ENCODE measurements around the gene NPHP4. TPM values are rescaled to one million over a fixed set of nuclear protein-coding genes. Genes with fewer than 3 reads are reported as not detected.

NPHP4 gene
- total RNA-seq, 2 donors from 2014 or later, result 11.4 to 32.2 TPM

DNA sequence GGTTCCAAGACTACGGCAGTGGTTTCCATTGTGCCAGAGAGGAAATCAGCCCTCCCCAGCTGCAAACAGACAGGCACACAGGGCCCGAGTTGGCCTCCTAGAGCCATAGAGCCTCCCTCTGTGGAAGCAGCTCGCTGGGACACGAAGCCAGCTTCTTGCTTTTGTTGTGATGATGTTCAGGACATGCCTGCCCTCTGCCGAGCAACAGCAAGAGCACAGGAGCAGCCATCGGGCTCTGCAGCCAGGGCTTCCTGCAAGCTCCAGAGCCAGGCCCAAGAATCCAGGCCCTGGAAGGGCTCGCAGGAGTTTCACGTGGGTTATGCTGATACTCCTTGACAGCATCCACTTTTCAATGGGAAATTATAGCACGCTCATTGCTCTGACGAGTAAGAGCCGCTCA lies 18.5 kb downstream of the NPHP4 start:
- Histone ChIP-seq H3K4me1 (replicated peaks) (no peaks in the 10 kb centered on the region), H3K27me3 (replicated peaks; ENCODE audit: insufficient read depth) (no peaks in the 10 kb centered on the region), H3K4me3 (no peak overlapping the region), H3K27ac (no peak overlapping the region), H3K9me3 (no peaks in the 10 kb centered on the region), H3K36me3 (no peaks in the 10 kb centered on the region)
- DNase-seq (ENCODE audit: low spot score), result no peak
- intact Hi-C loops (cut with DNase I), result loop anchor here (10.0 kb wide), 1 partner anchor 459 kb away; no protein-coding TSS in a partner anchor
- TF ChIP-seq POLR2A (IDR thresholded peaks at IDR 0.05), result no peak
- TF ChIP-seq, protein P1, sequence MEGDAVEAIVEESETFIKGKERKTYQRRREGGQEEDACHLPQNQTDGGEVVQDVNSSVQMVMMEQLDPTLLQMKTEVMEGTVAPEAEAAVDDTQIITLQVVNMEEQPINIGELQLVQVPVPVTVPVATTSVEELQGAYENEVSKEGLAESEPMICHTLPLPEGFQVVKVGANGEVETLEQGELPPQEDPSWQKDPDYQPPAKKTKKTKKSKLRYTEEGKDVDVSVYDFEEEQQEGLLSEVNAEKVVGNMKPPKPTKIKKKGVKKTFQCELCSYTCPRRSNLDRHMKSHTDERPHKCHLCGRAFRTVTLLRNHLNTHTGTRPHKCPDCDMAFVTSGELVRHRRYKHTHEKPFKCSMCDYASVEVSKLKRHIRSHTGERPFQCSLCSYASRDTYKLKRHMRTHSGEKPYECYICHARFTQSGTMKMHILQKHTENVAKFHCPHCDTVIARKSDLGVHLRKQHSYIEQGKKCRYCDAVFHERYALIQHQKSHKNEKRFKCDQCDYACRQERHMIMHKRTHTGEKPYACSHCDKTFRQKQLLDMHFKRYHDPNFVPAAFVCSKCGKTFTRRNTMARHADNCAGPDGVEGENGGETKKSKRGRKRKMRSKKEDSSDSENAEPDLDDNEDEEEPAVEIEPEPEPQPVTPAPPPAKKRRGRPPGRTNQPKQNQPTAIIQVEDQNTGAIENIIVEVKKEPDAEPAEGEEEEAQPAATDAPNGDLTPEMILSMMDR (IDR thresholded peaks at IDR 0.05), result peak in 1 of 4 experiments; percentile 18
- WGBS, result 70% methylated on average over 11 of the region's 11 CpGs

DNA sequence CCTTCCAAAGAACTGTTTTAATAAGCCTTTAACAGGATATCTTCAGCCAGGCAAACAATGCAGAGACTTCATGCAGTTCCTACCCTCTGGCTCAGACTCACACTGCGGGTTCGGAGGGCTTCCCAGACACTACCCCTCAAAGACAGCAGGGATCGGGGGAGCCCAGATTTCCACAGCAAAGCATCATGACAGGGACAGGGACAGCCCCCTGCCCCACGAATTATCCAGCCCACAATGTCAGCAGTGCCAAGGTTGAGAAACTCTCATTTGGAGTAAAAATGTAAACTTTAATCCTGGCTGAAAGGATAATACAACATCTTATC lies 20.1 kb downstream of the NPHP4 start:
- Histone ChIP-seq H3K9me3 (no peaks in the 10 kb centered on the region), H3K36me3 (no peaks in the 10 kb centered on the region), H3K27ac (no peak overlapping the region), H3K27me3 (replicated peaks; ENCODE audit: insufficient read depth) (no peaks in the 10 kb centered on the region), H3K4me1 (replicated peaks) (no peaks in the 10 kb centered on the region), H3K4me3 (no peak overlapping the region)
- intact Hi-C loops (cut with DNase I), result loop anchor here (10.0 kb wide), 1 partner anchor 457 kb away; no protein-coding TSS in a partner anchor
- no peak for DNase-seq (ENCODE audit: low spot score)
- WGBS, result 61% methylated on average over 4 of the region's 4 CpGs
- TF ChIP-seq, protein P1 (IDR thresholded peaks at IDR 0.05), result no peak
- TF ChIP-seq POLR2AphosphoS5 (IDR thresholded peaks at IDR 0.05) (no peak), POLR2A (IDR thresholded peaks at IDR 0.05) (no peak)

DNA sequence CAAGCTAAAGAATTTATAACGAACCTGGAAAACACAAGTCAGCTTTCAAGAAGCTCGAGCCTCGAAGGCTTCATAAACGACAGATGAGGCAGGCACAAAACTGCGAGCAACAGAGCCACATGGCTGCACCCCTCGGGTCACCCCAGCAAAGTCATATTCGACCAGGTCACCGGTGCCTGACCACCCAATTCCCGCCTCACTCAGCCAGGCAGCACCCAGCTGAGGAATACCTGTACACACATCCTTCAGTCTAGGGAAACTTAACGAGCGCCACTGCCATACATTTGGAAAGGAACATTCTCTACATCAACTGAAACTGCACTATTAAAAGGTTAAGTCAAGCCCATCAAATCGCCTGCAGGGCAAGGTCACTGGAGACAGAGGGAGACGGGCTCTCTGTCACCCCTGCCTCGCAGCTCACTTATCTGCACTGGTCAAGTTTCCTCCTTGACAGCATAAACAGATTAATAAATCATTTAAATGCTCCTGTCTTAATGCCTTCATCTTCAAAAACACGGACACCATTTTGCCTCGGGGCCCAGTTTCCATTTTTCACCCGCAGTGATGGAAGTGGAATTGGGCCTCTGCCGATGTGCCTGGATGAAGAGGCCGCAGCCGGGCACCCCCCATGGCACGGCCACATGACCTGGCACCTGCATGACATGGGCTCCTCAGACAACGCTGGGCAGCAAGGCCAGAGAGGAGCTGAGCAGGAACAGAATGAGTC lies 20.6 kb downstream of the NPHP4 start:
- TF ChIP-seq POLR2AphosphoS5 (IDR thresholded peaks at IDR 0.05), result no peak
- TF ChIP-seq, protein P1 (IDR thresholded peaks at IDR 0.05), result no peak
- no peak for TF ChIP-seq POLR2A (IDR thresholded peaks at IDR 0.05)
- intact Hi-C loops (cut with DNase I), result loop anchor here (10.0 kb wide), 1 partner anchor 457 kb away; no protein-coding TSS in a partner anchor

DNA sequence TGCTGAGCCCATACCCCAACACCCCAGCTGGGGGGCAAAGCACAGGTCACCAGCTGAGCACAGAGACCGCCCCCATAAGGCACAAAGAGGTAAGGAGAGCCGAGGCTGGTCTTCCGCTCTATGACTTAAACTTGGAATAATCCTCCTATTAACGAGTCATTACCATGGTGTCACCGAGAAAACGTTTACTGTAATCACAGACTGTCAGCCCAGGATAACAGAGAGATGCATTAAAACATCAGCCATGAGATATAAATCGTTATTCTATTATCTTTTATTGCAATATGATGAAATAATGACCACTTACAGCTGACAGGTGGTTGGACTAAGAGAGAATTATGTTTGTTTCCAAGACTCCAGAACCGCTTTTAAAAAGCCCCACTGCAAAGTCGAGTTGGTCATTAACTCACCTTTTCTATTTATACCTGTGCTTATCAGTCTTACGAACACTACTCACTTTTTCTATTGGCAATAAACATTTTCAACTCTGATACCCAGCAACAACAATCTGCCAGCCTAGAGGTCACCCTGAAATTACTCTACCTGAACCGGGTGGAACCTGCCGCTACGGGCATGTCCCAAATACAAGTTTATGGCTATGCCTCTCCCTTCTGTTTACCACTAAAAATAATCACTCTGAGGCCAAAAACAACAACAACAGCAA lies 21.5 kb downstream of the NPHP4 start:
- WGBS, result 64% methylated on average over 13 of the region's 13 CpGs
- intact Hi-C loops (cut with DNase I), result loop anchor here (10.0 kb wide), 1 partner anchor 456 kb away; no protein-coding TSS in a partner anchor

More for the DNA sequence above, 20.6 kb downstream of the NPHP4 start:
- Histone ChIP-seq H3K4me1 (replicated peaks) (no peaks in the 10 kb centered on the region), H3K27ac (no peak overlapping the region), H3K4me3 (no peak overlapping the region), H3K27me3 (replicated peaks; ENCODE audit: insufficient read depth) (no peaks in the 10 kb centered on the region), H3K36me3 (peaks cover 0 to 2% of the 10 kb centered on the region in 2 donors), H3K9me3 (no peaks in the 10 kb centered on the region)
- 83% methylated on average over 22 of the region's 22 CpGs for WGBS
- DNase-seq (ENCODE audit: low spot score), result no peak

More for the DNA sequence above, 21.5 kb downstream of the NPHP4 start:
- no peaks in the 10 kb centered on the region for H3K9me3 ChIP-seq
- peaks cover 0 to 4% of the 10 kb centered on the region in 2 donors for H3K36me3 ChIP-seq
- H3K27ac ChIP-seq, result no peak overlapping the region
- DNase-seq (ENCODE audit: low spot score), result no peak
- no peaks in the 10 kb centered on the region for H3K4me1 ChIP-seq (replicated peaks)
- no peak overlapping the region for H3K4me3 ChIP-seq
- TF ChIP-seq POLR2AphosphoS5 (IDR thresholded peaks at IDR 0.05), result no peak
- no peak for TF ChIP-seq POLR2A (IDR thresholded peaks at IDR 0.05)
- TF ChIP-seq, protein P1 (IDR thresholded peaks at IDR 0.05), result no peak
- H3K27me3 ChIP-seq (replicated peaks; ENCODE audit: insufficient read depth), result no peaks in the 10 kb centered on the region
